Measurements from ENCODE around the gene CYRIA. TPM values are rescaled to one million over a fixed set of nuclear protein-coding genes. Genes with fewer than 3 reads are reported as not detected.

CYRIA gene
- polyA plus RNA-seq, 1 of the 3 experiments (the other 2 are of a cell fraction) = 0.13 TPM

GRCh38 chr2:16661936-16662839 is 3.4 kb downstream of the CYRIA start:
- H3K4me3 ChIP-seq (ENCODE audit: low read depth in 2 of 2, low read length in 1 of 2) = no peak overlapping the region
- POLR2A ChIA-PET = no interaction called here
- H3K4me1 ChIP-seq (ENCODE audit: control insufficient read depth in 1 of 2, insufficient read depth in 2 of 2, low read depth in 1 of 2, low read length in 1 of 2) = peaks cover 4 to 38% of the 10 kb centered on the region in 2 experiments; a peak in 2 of 4 replicates
- no peak for DNase-seq
- no peak overlapping the region for H3K27ac ChIP-seq (ENCODE audit: low read depth in 2 of 2, low read length in 1 of 2)
- H2AFZ ChIP-seq (ENCODE audit: low read depth) = no peak overlapping the region
- no peaks in the 10 kb centered on the region for H3K79me2 ChIP-seq (ENCODE audit: insufficient read depth)
- H3K9ac ChIP-seq = no peak overlapping the region
- H3K36me3 ChIP-seq (replicated peaks in 1 of 2; ENCODE audit: control insufficient read depth in 1 of 2, insufficient read depth in 2 of 2, low read length in 1 of 2) = no peaks in the 10 kb centered on the region
- CTCF ChIA-PET = interaction anchor here (1.0 to 8.5 kb wide), 6 partner anchors 10 to 95 kb away, joined by 3 to 48 read pairs (median 6); no protein-coding TSS in a partner anchor
- peaks cover 13% of the 10 kb centered on the region; the same call in 1 of the 2 replicates for H3K27me3 ChIP-seq (ENCODE audit: insufficient read depth)
- no peaks in the 10 kb centered on the region for H4K20me1 ChIP-seq (ENCODE audit: insufficient read depth)
- no peaks in the 10 kb centered on the region for H3K9me2 ChIP-seq
- TF ChIP-seq SIN3A (IDR thresholded peaks at IDR 0.05; ENCODE audit: borderline replicate concordance, low read depth, low read length) (no peak), CTCF (IDR thresholded peaks at IDR 0.05) (no peak), YY1 (IDR thresholded peaks at IDR 0.05; ENCODE audit: low read depth) (no peak), POLR2AphosphoS5 (IDR thresholded peaks at IDR 0.05; ENCODE audit: low read depth, low read length) (no peak), MAX (IDR thresholded peaks at IDR 0.05; ENCODE audit: low read depth) (no peak)
- TF ChIP-seq, protein P1, sequence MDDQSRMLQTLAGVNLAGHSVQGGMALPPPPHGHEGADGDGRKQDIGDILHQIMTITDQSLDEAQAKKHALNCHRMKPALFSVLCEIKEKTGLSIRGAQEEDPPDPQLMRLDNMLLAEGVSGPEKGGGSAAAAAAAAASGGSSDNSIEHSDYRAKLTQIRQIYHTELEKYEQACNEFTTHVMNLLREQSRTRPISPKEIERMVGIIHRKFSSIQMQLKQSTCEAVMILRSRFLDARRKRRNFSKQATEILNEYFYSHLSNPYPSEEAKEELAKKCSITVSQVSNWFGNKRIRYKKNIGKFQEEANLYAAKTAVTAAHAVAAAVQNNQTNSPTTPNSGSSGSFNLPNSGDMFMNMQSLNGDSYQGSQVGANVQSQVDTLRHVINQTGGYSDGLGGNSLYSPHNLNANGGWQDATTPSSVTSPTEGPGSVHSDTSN (IDR thresholded peaks at IDR 0.05) = no peak
- TF ChIP-seq, protein P2, sequence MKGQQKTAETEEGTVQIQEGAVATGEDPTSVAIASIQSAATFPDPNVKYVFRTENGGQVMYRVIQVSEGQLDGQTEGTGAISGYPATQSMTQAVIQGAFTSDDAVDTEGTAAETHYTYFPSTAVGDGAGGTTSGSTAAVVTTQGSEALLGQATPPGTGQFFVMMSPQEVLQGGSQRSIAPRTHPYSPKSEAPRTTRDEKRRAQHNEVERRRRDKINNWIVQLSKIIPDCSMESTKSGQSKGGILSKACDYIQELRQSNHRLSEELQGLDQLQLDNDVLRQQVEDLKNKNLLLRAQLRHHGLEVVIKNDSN (IDR thresholded peaks at IDR 0.05; ENCODE audit: borderline replicate concordance, low read depth) = no peak
- 32% methylated on average over 5 of the region's 5 CpGs for WGBS (ENCODE audit: low lambda C conversion rate)
- H3K9me3 ChIP-seq = no peaks in the 10 kb centered on the region
- no peak overlapping the region for H3K4me2 ChIP-seq
- H3F3A ChIP-seq (replicated peaks; ENCODE audit: insufficient read depth) = no peaks in the 10 kb centered on the region

DNA sequence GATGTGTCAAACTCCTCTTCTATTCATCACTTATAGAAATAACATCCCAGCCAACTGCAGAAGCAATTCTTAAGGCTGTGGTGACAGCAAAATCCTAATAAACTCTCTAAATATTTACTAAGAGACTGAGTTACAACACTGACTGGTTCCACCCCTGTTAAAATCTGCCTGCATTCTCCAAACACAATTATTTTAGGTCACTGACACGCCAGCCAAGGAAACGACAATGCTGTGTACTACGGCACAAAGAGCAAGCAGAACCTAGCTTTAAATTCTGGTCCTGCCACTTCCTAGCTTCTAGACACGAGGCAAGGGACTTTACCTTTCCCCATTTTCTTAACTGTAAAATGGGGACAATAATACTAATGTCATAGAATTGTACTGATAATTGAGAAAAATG is 4.1 kb downstream of the CYRIA start:
- no peaks in the 10 kb centered on the region for H3K9me2 ChIP-seq
- H3K9ac ChIP-seq = no peak overlapping the region
- H2AFZ ChIP-seq (ENCODE audit: low read depth) = no peak overlapping the region
- H3K36me3 ChIP-seq (replicated peaks in 1 of 2; ENCODE audit: control insufficient read depth in 1 of 2, insufficient read depth in 2 of 2, low read length in 1 of 2) = no peaks in the 10 kb centered on the region
- 55% methylated on average over 4 of the region's 4 CpGs for WGBS (ENCODE audit: low lambda C conversion rate)
- no peak overlapping the region for H3K4me3 ChIP-seq (ENCODE audit: low read depth in 2 of 2, low read length in 1 of 2)
- ChIA-PET POLR2A (no interaction called here), CTCF (interaction anchor here (1.0 to 8.5 kb wide), 5 partner anchors 9 to 95 kb away, joined by 3 to 48 read pairs (median 6); no protein-coding TSS in a partner anchor)
- H4K20me1 ChIP-seq (ENCODE audit: insufficient read depth) = no peaks in the 10 kb centered on the region
- no peak overlapping the region for H3K27ac ChIP-seq (ENCODE audit: low read depth in 2 of 2, low read length in 1 of 2)
- H3K4me2 ChIP-seq = no peak overlapping the region
- H3F3A ChIP-seq (replicated peaks; ENCODE audit: insufficient read depth) = no peaks in the 10 kb centered on the region
- peaks cover 4 to 38% of the 10 kb centered on the region in 2 experiments; a peak in 2 of 4 replicates for H3K4me1 ChIP-seq (ENCODE audit: control insufficient read depth in 1 of 2, insufficient read depth in 2 of 2, low read depth in 1 of 2, low read length in 1 of 2)
- peaks cover 13% of the 10 kb centered on the region; the same call in 1 of the 2 replicates for H3K27me3 ChIP-seq (ENCODE audit: insufficient read depth)
- H3K79me2 ChIP-seq (ENCODE audit: insufficient read depth) = no peaks in the 10 kb centered on the region
- no peaks in the 10 kb centered on the region for H3K9me3 ChIP-seq
- DNase-seq = no peak
- TF ChIP-seq GATA2 (CRISPR knock-in tag; IDR thresholded peaks at IDR 0.05) (no peak), RFX5 (IDR thresholded peaks at IDR 0.05; ENCODE audit: low read length) (no peak), MEF2A (IDR thresholded peaks at IDR 0.05; ENCODE audit: borderline replicate concordance, low read depth) (no peak), NRF1 (IDR thresholded peaks at IDR 0.05; ENCODE audit: low read depth, low read length) (no peak), NFIC (IDR thresholded peaks at IDR 0.05; ENCODE audit: borderline replicate concordance) (no peak), TCF12 (IDR thresholded peaks at IDR 0.05) (no peak), CHD2 (IDR thresholded peaks at IDR 0.05; ENCODE audit: low read length, partially characterized antibody) (no peak), FOXJ3 (CRISPR knock-in tag; IDR thresholded peaks at IDR 0.05) (no peak), JUND (IDR thresholded peaks at IDR 0.05) (no peak)
- TF ChIP-seq, protein P1 (IDR thresholded peaks at IDR 0.05) = no peak
- TF ChIP-seq, protein P2 (IDR thresholded peaks at IDR 0.05; ENCODE audit: borderline replicate concordance, low read depth) = no peak
- TF ChIP-seq, protein P3, sequence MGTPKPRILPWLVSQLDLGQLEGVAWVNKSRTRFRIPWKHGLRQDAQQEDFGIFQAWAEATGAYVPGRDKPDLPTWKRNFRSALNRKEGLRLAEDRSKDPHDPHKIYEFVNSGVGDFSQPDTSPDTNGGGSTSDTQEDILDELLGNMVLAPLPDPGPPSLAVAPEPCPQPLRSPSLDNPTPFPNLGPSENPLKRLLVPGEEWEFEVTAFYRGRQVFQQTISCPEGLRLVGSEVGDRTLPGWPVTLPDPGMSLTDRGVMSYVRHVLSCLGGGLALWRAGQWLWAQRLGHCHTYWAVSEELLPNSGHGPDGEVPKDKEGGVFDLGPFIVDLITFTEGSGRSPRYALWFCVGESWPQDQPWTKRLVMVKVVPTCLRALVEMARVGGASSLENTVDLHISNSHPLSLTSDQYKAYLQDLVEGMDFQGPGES (IDR thresholded peaks at IDR 0.05; ENCODE audit: low read depth, low read length) = no peak
